Colonic mucosa (tissue), 4 donors: Measurements from ENCODE around the gene HIVEP1. TPM values are rescaled to one million over a fixed set of nuclear protein-coding genes. Genes with fewer than 3 reads are reported as not detected.

ENCODE experiments used
- DNase-seq: peaks from one replicate; pipeline ENCODE4 v3.0.0-alpha.2; 2020
- H3K27ac ChIP-seq: fragments of 200-600 bp; one replicate; pipeline ENCODE4 v1.8.0; 2021
- H3K27me3 ChIP-seq: fragments of 200-600 bp; one replicate; pipeline ENCODE4 v1.8.0; 2021
- H3K36me3 ChIP-seq: fragments of 200-600 bp; one replicate; pipeline ENCODE4 v1.8.0; 2021
- H3K4me1 ChIP-seq: fragments of 200-600 bp; one replicate; pipeline ENCODE4 v1.8.0; 2021; ENCODE audit warnings: mild to moderate bottlenecking
- H3K4me3 ChIP-seq: fragments of 200-600 bp; one replicate; pipeline ENCODE4 v1.8.0; 2021
- H3K9ac ChIP-seq, 2 donors: one replicate each; pipeline ENCODE4 v1.7.0; 2013; ENCODE audit warnings: control low read depth in 2 of 2, low read depth in 2 of 2, low read length in 2 of 2
- H3K9me3 ChIP-seq: fragments of 200-600 bp; one replicate; pipeline ENCODE4 v1.8.0; 2021
- intact Hi-C: fragments of 100-400 bp; cut with DNase I; formaldehyde crosslinking; loops from one replicate; pipeline ENCODE4 v1.14.1; 2022
- total RNA-seq, 2 donors: library from RNA; stranded (reverse); fragmentation: NEBNext Ultra II Directional in 1 of 2; extraction: Animal tissue kit (Norgen Biotek cat#: 25700) in 1 of 2; gene quantifications; one replicate each; pipeline ENCODE4 v1.2.1, GENCODE V29; 2021
- TF ChIP-seq, protein P1 (sequence below): fragments of 200-600 bp; IDR thresholded peaks from one replicate; pipeline ENCODE4 v1.8.0; 2022; ENCODE audit warnings: antibody characterized with exemption, mild to moderate bottlenecking
- donor health status: healthy.
- donor health status: DM: no; HTN: no; CAD: no.
- donor health status: DM: no; HTN: no; CAD: no.

HIVEP1 gene
- total RNA-seq, 2 donors from 2014 or later, result 22.2 to 27.9 TPM

DNA sequence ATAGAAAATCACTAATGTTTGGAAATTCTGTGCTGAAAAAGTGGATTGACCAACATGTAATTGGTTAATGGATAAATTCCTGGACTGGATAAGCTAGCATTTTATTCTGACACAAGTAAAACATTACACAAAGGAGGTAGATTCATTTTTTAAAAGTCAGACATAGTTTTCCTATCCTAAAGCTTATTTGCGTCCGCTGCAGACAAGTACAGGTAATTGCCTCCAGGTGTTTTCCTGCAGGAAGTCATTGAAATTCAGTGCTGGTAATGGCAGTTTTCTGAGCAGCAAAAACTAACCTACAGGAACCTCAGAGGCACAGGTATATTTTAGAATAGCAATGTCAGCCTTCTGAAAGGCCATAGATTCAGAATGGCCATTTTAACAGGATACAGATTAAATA is 20.0 kb upstream of the HIVEP1 start:
- intact Hi-C loops, result no loop called here
- H3K4me3 ChIP-seq, result no peak overlapping the region
- H3K36me3 ChIP-seq, result no peaks in the 10 kb centered on the region
- H3K9me3 ChIP-seq, result no peaks in the 10 kb centered on the region
- no peaks in the 10 kb centered on the region for H3K4me1 ChIP-seq
- H3K9ac ChIP-seq, result no peak overlapping the region
- TF ChIP-seq, protein P1, sequence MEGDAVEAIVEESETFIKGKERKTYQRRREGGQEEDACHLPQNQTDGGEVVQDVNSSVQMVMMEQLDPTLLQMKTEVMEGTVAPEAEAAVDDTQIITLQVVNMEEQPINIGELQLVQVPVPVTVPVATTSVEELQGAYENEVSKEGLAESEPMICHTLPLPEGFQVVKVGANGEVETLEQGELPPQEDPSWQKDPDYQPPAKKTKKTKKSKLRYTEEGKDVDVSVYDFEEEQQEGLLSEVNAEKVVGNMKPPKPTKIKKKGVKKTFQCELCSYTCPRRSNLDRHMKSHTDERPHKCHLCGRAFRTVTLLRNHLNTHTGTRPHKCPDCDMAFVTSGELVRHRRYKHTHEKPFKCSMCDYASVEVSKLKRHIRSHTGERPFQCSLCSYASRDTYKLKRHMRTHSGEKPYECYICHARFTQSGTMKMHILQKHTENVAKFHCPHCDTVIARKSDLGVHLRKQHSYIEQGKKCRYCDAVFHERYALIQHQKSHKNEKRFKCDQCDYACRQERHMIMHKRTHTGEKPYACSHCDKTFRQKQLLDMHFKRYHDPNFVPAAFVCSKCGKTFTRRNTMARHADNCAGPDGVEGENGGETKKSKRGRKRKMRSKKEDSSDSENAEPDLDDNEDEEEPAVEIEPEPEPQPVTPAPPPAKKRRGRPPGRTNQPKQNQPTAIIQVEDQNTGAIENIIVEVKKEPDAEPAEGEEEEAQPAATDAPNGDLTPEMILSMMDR, result no peak
- H3K27me3 ChIP-seq, result no peaks in the 10 kb centered on the region
- DNase-seq, result no peak
- H3K27ac ChIP-seq, result no peak overlapping the region

DNA sequence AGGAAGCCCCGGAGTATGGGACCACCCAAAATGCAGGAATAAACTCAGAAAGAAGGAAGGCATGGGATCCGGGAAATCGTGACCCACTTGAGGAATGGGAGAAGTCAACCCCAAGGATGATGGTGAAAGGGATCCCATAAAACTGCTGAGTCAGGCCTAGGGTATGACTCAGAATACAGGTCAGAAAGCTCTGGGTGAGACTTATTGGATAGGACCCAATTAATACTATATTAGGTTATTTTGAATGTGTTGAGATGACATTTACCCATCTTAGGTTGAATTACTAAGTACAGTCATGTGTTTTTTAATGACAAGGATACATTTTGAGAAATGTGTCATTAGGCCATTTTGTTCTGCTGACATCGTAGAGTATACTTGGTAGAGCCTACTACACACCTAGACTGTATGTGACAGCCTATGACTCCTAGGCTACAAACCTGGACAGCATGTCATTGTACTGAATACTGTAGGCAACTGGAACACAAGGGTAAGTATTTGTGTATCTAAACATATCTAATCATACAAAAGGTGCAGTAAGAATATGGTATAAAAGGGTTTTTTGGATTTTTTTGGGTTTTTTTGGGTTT is 17.1 kb upstream of the HIVEP1 start:
- no peak for DNase-seq
- Histone ChIP-seq H3K9ac (no peak overlapping the region), H3K4me1 (no peaks in the 10 kb centered on the region), H3K36me3 (no peaks in the 10 kb centered on the region), H3K27ac (no peak overlapping the region), H3K4me3 (no peak overlapping the region), H3K9me3 (no peaks in the 10 kb centered on the region), H3K27me3 (no peaks in the 10 kb centered on the region)
- intact Hi-C loops, result no loop called here
- TF ChIP-seq, protein P1, result no peak

DNA sequence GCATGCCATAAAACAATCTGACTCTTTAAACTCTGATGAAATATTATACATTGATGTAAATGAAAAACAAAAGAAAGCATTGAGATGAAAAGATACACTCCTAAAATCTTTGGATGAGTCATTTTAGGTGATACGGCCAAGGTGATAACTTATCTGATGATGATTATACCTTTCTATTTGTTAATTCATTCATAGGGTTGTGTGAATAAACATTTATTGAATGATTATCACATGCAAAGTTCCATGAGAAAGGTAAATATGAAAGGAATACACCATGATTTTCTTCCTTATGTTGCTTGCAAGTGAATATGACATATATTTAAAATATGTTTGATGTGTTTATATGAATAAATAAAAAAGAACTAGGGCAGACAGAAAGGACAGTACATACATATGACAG is 15.4 kb upstream of the HIVEP1 start:
- H3K4me1 ChIP-seq, result no peaks in the 10 kb centered on the region
- no peak overlapping the region for H3K27ac ChIP-seq
- H3K4me3 ChIP-seq, result no peak overlapping the region
- TF ChIP-seq, protein P1, result no peak
- no peak overlapping the region for H3K9ac ChIP-seq
- intact Hi-C loops, result no loop called here
- no peaks in the 10 kb centered on the region for H3K27me3 ChIP-seq
- no peaks in the 10 kb centered on the region for H3K9me3 ChIP-seq
- no peak for DNase-seq
- H3K36me3 ChIP-seq, result no peaks in the 10 kb centered on the region

DNA sequence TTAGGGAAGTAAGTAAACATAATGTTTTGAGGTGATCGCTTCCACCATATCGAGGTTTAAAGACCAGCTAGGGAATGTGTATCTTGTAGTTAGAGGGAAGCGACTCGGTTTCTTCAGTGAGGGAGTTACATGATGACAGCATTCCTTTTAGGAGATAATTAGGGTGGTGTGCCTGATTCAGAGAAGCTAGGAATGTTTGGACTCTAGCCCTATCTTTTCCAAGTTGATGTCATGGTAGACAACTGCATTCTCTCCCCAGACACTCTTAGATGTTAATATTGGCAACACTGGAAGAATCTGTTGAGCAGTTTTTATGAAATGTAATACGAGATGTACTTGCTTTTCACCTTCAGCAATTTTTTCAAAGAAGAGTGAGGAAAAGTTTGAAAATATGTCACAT is 12.9 kb upstream of the HIVEP1 start:
- H3K9me3 ChIP-seq, result no peaks in the 10 kb centered on the region
- H3K9ac ChIP-seq, result no peak overlapping the region
- no peak overlapping the region for H3K27ac ChIP-seq
- intact Hi-C loops, result no loop called here
- TF ChIP-seq, protein P1, result no peak
- no peak overlapping the region for H3K4me3 ChIP-seq
- no peaks in the 10 kb centered on the region for H3K27me3 ChIP-seq
- no peak for DNase-seq
- H3K4me1 ChIP-seq, result no peaks in the 10 kb centered on the region
- H3K36me3 ChIP-seq, result no peaks in the 10 kb centered on the region

DNA sequence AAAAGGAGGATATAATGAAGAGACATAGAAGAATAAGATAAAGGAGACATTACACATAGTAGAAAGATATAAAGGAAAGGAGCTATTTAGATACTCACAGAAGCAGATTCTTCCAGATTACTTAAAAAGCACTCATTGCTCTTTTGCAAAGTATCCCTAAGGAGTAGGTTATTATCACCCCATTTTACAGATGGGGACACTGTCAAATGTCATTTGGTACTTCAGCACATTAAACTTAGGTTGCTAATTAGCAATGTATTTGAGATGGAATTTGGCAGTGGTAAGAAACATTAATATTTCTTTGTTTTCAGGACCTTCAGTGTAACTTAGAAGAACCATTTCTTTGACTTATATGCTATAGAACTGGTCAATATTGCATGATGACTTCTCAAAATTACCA is 11.9 kb upstream of the HIVEP1 start:
- H3K9me3 ChIP-seq, result no peaks in the 10 kb centered on the region
- intact Hi-C loops, result loop anchor here (10.0 kb wide), 2 partner anchors 185 to 305 kb away; no protein-coding TSS in a partner anchor

More for the DNA sequence above, 11.9 kb upstream of the HIVEP1 start:
- Histone ChIP-seq H3K9ac (no peak overlapping the region), H3K27me3 (no peaks in the 10 kb centered on the region), H3K4me1 (no peaks in the 10 kb centered on the region), H3K4me3 (no peak overlapping the region), H3K27ac (no peak overlapping the region), H3K36me3 (no peaks in the 10 kb centered on the region)
- TF ChIP-seq, protein P1, result no peak
- no peak for DNase-seq
